Eye (tissue), 1 donor: ENCODE measurements around the gene SUGP2.
"Not testable (repeated sequence)": the region's sequence is repeated elsewhere in the genome, so short reads cannot be mapped to it uniquely, and the experiment has no call there.

Experiments used
- DNase-seq: peaks from one replicate; pipeline ENCODE4 v3.0.0-alpha.2; 2015

The SUGP2 gene

GRCh38 chr19:19031891-19032290 lies 1.4 kb downstream of the SUGP2 start:
- no peak for DNase-seq

GRCh38 chr19:19028526-19028925 lies 4.8 kb downstream of the SUGP2 start:
- no peak for DNase-seq

GRCh38 chr19:19027228-19027627 lies 6.1 kb downstream of the SUGP2 start:
- no peak for DNase-seq

DNA sequence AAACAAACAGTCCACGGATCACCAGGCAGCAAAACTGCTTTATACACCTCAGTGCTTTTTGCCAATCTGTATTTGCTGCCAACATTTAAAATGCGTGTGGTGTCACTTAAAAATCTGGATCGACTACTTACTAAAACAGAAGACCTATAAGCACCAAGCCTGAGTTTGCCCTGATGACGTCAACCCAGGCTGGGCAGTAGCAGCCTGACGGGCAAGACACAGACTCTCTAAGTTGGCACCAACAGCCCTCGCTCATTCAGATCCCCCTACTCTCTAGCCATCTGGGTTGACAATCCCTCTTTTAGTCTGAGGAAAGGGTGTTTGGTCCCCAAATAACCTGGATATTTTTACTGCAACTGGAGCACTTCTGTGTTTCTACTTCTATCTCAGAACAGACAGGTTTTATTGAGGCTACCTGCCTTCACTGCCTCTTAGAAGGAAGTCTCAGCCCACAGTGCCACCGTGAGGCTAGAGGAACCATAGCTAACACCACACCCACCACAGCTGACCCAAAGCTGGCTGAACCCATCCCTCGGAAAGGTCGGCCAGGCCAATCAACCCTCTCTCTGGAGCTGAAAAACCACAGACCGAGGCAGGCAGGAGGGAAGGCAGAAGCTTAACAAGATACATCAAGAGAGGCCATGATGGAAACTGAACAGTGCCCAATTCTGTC lies 6.9 kb downstream of the SUGP2 start:
- DNase-seq, result peak; percentile 8

DNA sequence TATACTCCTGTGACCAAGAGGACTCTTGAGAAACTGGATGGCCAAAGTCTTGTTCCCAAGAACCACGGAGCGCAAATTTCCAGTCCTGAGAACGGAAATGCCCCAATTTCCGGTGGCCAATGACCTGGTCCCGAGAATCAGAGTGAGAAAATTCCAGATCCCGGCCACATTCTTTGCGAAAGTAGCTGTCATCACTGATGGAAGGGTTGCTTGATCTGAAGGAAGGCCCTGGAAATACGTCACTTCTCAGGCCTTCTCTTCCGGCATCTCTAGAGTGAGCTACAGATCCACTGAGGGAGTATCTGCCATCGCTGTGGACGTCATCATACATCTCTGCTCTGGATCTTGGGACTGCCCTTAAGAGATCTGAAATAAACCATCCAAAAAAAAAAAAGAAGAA lies 7.5 kb downstream of the SUGP2 start:
- no peak for DNase-seq

GRCh38 chr19:19023376-19023775 lies 9.9 kb downstream of the SUGP2 start:
- not testable (repeated sequence) for DNase-seq

DNA sequence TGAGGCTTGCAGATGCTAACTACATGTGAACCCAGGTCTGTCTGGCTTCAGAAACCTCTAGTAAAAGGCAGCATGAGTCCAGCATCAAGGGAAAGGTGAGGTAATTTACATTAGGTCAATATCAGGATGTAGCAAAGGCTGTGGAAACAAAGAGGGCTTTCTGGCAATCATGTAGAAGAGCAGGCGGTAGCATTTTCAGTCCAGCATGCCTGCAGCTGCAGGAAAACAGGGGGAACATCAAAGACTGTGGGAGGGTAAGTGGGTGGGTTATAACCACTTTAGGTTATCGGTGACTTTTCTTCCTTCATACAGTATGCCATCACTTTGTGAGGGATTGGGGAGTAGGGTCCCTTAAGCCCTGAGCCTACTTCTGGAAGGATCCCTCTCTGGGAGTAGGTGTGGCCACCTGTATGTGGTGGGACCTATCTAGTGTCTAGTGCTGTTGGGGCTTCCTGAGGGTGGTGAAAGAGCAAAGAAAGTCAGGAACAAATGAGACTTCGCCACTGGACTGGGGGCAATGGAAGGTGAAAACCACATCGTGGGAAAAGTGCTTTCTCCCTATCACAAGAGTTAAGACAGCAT lies 10.8 kb downstream of the SUGP2 start:
- DNase-seq, result no peak

GRCh38 chr19:19021115-19021514 lies 12.2 kb downstream of the SUGP2 start:
- no peak for DNase-seq

DNA sequence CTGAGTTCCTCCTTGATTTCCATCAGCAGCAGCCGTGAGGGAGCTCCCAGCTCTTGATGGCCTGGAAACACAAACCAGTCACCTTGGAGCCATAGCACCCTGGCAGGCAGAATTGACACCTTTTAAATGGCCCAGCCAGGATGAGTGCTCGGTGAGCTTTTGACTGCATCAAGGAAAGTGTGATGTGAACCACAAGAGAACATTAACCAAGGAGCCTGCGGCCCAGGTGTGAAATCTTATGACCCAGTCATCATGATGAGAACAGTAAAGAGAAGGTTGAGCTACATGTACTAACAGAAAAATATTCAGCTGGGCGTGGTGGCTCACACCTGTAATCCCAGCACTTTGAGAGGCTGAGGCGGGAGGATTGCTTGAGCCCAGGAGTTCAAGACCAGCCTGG lies 22.8 kb downstream of the SUGP2 start:
- no peak for DNase-seq

DNA sequence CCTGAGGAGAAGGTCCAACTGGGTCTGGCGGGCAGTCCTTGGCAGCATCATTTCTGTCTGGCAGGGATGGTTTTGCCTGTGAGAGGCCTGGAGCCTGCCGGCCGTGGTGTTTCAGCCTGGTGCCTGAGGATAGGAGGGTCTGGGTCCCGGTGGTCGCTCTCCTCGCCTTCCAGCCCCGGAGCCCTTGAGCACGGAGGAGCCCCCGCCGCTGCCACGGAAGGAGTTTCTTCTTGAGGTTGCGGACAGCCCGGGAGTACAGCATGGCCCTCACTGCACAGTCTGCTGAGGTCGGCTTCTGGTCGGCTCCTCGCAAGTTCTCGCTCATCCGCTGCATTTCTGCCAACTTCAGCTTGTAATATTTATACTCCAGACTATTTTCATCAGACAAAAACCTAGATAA lies 23.4 kb downstream of the SUGP2 start:
- DNase-seq, result no peak

DNA sequence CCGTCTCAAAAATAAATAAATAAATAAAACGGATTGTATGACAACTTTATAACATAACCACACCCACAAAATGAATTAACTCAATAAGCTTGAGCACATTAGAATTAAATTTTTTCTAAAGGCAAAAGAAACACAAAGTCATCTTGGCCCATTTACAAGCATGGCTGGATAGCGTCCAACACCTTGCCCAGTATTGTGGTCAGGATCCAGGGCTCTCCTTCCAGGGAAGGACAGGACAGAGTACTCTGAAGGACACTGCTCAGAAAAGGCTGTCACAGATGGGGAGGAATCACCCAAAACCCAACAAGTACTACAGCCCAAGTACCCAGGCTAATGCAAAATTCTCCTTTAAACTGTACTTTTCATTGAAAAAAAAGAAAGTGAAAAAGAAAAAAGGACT lies 27.1 kb downstream of the SUGP2 start:
- no peak for DNase-seq

DNA sequence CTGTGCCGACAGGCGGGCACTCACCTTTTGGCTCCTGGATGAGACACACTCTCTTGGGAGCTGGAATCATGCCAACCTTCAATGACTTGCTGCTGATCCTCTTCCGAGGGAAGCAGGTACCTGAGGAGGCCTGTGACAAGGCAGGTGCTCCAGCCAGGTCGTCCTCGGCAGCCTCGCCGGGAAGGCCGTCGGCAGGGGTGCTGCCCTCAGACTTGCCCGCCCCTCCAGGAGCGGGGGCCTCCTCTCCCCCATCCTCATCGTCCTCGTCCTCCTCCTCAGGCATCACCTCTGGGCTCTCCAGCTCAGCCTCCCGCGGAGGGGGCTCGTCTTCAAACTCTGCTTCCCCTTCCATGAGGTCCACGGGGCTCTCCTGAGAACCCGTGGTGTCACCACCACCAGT lies 29.2 kb downstream of the SUGP2 start:
- DNase-seq, result no peak

- no peak for DNase-seq
These were observed 33.3 kb downstream of the SUGP2 start for GRCh38 chr19:18999896-19000620.

DNA sequence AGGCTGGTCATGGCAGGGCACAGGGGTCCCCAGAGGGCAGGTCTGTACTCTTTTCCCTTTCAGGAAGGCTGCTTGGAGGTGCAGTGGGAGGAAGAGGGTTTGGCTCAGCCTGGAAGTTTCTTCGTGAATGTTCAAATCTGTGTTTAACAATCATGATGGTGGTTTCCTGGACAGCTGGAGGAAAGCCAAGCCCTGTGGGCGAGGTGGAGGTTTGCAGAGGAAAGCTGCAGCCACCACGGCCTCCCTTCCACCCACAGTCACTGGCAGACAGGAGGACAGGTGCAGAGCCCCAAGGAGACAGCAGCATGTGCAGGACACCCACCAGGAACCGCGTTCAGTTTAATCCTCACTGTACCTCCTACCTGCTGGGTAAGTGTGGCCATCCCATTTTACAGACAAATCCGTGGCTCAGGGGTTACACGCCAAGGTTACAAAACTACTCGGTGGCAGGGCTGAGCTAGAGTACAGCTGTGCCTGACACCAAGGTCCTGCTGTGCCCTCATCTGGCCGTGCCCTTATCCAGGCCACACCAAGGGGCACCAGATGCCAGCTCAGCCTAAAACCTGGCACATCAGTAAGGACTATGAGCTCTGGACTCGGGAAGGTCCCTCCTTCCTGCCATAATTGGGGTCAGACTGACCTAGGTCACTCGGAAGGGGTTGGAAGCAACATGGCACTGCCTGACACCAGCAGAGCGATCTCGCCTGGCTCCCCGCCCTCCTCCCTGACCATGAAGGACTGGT lies 34.1 kb downstream of the SUGP2 start:
- no peak for DNase-seq

DNA sequence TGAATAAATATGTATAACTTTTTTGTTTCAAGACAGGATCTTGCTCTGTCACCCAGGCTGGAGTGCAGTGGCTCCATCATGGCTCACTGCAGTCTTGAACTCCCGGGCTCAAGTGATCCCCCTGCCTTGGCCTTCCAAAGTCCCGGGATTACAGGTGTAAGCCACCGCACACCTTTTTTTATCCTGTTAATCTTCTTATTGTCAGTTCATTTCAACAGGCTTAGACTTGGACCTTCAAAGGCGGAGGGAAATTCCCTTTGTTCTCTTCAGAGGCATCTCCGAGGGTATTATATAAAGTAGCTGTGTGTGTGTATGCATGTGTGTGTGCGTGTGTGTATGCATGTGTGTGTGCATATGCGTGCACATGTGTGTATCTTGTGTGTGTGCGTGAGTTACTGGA lies 35.0 kb downstream of the SUGP2 start:
- DNase-seq, result no peak

DNA sequence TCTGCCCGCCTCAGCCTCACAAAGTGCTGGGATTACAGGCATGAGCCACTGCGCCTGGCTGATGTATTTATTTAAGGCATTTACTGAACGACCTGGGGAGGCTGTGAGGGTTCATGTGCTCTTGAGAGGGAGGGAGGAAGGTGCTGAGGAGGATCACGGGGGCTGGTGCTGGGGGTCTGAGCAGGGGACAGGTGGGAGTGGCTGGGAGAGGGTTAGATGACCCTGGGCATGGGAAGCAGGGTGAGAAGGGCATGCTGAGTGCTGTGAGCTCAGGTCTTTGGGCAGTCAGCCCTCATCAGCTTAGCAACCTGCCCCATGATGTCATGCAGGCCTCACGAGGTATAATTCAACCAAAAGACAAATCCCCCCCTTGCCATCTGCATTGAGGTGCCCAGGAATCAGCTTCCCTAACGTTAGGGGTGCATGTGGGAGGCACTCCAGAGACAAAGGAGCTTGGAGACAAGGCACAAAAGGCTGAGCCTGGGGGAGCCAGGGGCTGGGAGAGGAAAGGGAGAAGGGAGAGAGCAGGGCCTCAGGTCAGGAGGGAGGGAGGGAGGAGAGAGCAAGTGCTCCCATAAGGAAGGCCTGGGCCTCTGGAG lies 36.4 kb downstream of the SUGP2 start:
- no peak for DNase-seq

GRCh38 chr19:18996351-18996750 lies 37.0 kb downstream of the SUGP2 start:
- no peak for DNase-seq

GRCh38 chr19:18995804-18996241 lies 37.5 kb downstream of the SUGP2 start:
- DNase-seq, result peak; percentile 79

DNA sequence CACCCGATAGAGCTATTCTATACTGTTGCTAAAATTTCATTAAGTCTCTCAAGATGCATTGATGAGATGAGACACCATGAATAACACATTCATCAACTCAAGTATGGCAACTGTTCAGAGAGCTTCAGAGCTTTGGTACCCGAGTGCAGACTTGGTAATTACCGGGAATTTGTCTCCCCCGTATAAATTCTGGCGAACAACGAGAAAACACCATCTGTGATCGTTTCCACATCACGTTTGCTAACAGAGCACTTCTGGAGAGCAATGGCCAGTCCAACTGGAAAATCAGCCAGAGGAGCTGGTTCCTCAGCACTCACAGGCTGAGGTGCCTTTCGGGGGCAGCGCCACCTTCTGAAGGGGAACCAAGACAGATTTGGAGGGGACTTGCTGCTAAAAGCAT lies 40.2 kb downstream of the SUGP2 start:
- no peak for DNase-seq

DNA sequence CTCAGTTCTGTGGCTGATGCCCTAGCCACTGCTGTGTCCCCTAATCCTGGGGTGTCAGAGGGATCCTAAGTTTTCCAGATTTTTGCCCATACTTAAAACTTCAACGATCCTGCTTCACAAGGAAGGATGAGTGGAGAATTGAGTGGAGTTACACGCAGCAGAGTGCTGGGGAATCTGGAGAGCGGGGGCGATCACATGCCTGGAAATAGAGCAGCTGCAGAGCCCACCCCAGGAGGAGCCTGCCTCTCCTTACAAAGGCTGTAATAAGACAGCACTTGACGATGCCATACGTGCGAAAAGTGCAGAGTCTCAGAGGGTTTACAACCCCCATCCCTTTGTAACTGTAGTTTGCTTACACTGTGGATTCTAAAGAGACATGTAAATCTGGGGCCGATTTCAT lies 40.6 kb downstream of the SUGP2 start:
- DNase-seq, result no peak

- DNase-seq, result no peak
These were observed 41.8 kb downstream of the SUGP2 start for GRCh38 chr19:18991468-18991867.

- no peak for DNase-seq
These were observed 42.3 kb downstream of the SUGP2 start for GRCh38 chr19:18991006-18991405.

DNA sequence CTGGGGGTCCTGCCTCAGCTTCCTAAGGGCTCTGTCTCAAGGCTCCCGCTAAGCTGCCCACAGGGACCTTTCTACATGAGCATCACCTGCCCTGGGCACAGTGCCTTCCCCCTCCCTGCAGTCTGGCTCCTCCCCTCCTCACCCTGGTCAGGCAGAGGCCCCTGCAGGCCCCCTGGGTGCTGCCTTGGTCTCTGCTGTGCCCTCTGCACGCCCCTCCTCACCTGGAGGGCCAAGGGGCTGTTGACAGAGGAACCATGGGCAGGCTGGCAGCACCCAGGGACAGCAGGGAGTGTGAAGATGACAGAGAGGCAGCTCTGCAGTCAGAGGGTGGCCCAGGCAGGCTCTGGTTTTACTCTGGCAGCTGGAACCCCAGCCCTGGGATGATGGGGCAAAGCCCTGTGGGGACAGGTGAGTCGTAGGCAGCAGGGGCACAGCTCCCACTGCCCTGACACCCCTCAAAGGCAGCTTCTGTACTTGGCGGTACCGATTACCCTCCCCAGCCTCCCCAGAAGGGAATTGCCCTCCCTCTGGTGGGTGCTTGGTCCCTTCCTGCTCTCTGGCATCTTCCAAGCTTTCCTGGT lies 43.1 kb downstream of the SUGP2 start:
- no peak for DNase-seq
